DMS153 treated with DMSO at 0.1 percent for 48 hours (cell line): Measurements from ENCODE around the gene CCDC187.

Source experiments
- DNase-seq: peaks from one replicate; lab custom pipeline; 2025; ENCODE audit not compliant: unreplicated experiment; lab: John Stamatoyannopoulos, UW

Gene CCDC187

DNA sequence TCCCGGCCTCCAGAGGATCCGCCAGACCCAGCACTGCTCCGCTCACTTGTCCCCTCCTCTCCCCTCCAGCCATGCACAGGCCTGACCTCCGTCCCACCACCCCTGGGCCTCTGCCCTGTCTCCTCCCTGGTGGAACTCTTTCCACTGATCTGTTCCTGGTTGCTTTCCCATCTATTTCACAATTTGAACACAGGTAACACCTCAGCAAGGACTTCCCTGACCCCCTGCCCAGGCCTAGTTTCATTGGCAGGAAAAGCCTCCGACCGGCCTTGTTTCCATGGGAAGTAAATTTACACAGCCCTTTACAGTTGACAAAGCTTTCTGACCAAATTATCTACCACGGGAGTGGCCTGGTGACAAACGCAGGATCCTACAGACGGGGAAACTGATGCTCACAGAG lies 73.1 kb downstream of the CCDC187 start:
- no peak for DNase-seq

GRCh38 chr9:136230365-136230764 lies 73.5 kb downstream of the CCDC187 start:
- DNase-seq = no peak

GRCh38 chr9:136229096-136230065 lies 74.5 kb downstream of the CCDC187 start:
- no peak for DNase-seq

DNA sequence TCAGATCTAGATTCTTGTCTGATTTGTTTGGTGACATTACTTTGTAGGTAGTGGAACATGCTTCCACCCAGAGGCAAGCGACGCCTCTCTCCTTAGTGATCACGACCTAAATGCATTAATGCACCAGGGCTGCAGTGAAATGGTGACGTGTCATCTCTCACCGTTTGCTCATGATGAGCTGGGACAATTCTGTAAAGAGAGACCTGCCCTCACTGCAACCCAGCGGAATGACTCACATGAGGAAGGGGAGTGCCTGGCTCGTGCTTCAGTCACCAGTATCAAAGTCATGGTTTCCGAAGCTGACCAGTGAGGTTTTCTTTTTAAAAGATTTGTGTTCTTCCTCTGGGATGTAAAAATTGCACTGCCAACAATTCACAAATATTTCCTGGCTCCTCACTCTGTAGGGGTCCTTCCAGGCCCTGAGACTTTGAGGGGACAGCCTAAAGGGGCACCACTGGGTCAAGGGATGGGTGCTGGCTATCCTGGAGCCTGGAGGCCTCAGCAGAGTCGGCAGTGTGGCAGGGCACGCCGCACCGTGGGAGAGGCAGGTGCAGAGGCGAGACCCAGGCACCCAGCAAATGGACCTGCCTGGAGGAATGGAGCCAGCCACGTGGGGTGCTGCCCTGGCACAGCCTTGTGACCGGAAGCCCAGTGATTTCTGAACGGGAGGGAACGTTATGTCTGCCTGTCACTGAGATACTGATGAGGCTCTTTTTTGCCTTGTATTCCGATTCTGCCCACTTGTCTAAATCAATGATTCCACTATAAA lies 75.6 kb downstream of the CCDC187 start:
- DNase-seq = no peak

- DNase-seq = no peak
Measured at GRCh38 chr9:136226680-136227407, 77.0 kb downstream of the CCDC187 start.

- no peak for DNase-seq
Measured at GRCh38 chr9:136225748-136226679, 77.9 kb downstream of the CCDC187 start.

DNA sequence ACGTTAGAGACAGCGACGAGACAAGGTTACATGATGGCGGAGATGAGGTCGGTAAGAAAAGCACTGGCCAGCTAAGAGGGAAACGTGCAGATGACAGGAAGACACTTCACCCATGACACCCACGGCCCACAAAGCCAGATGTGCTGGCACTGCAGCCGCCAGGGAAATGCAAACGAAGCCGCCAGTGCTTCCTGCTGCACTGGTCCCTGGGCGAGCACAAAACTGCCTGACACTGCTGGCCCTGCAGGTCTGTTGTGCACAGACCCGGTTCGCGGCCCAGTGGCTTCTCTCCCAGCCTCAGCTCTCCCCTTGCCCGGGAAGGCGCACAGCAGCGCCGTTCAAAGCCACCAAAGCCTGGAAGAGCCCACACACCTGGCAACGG lies 78.5 kb downstream of the CCDC187 start:
- no peak for DNase-seq

GRCh38 chr9:136223871-136224640 lies 79.8 kb downstream of the CCDC187 start:
- no peak for DNase-seq

- no peak for DNase-seq
Measured at GRCh38 chr9:136222906-136223285, 81.0 kb downstream of the CCDC187 start.

GRCh38 chr9:136222166-136222905 lies 81.6 kb downstream of the CCDC187 start:
- DNase-seq = no peak

- no peak for DNase-seq
Measured at GRCh38 chr9:136220017-136220729, 83.7 kb downstream of the CCDC187 start.

DNA sequence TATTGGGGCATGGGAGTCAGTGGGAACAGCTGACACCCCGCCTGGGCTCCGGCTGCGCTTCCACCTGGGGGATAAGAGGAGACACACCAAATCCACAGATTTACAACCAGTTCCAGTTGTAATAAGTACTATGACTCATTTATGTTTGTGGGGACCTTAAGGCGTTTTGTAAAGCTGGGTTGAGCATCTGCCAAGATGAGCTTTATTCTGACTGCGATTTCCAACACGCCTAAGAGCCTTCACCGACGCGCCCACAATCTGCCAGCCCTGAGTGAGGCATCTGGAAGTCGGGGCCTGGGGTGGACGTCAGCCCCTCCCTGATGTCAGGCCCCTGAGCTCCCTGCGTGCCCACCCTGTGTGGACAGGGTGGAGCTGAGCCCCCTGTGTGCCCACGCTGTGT lies 84.6 kb downstream of the CCDC187 start:
- no peak for DNase-seq

GRCh38 chr9:136218673-136219072 lies 85.2 kb downstream of the CCDC187 start:
- DNase-seq = no peak

DNA sequence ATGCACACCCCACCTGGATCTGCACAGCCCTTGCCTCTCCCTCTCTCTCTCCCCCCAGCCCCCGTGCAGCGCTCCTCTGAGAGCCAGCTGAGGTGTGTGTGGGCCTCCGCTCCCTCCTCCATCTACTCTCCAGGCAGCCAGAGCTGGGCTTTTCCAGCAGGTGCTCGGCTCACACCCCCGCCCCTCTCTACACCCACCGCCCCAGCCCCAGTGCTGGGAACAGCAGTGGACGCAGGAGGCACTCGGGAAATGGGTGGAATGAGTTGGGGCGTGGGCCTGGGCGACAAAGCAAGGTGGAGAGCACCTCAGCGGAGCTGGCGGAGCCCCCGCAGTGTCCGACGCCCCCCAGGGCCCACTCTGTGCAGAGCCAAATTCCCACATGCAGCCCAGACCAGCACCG lies 85.6 kb downstream of the CCDC187 start:
- DNase-seq = no peak

DNA sequence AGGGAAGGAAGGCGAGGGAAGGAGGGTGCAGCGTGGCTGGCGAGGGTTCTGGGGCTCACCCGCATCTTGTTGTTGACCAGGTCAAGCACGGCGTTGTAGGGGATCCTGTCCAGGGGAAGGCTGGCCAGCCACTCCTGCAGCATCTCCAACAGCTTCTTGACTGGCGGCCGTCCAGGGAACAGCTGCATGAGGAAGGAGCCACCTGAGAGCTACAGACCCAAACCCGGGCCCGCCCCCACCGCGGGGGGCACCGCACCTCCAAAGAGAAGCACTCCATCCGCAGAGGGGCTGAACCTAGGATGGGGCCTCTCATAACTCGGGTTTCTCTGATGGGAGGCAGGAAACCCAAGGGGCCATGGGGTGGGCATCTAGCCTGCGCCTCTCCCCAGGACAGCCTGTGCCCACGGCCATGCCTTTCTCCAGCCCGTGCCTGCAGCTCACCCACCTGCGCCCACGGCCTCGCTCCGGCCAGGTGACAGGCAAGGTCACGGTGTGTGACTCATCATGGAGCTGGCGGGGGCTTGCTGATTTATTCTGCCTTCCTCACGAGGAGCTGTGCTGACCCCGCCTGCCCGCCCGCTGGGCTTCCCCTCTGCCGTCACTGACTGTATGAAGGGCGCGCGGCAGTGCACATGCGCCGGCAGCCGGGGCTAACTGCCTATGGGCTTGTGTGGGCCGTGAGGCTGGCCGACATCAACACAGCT lies 87.2 kb downstream of the CCDC187 start:
- no peak for DNase-seq

- DNase-seq = no peak
Measured at GRCh38 chr9:136213733-136214132, 90.2 kb downstream of the CCDC187 start.

GRCh38 chr9:136212345-136212950 lies 91.4 kb downstream of the CCDC187 start:
- DNase-seq = no peak
